NCI-H2107 treated with DMSO at 0.1 percent for 48 hours (cell line): ENCODE results near the gene MAML1.
A peak's percentile ranks its signal among the peaks of the same experiment; 100 is the strongest.
"Not testable (repeated sequence)": the region's sequence is repeated elsewhere in the genome, so short reads cannot be mapped to it uniquely, and the experiment has no call there.

Experiments
- DNase-seq: peaks from one replicate; lab custom pipeline; 2025; ENCODE audit not compliant: unreplicated experiment; lab: John Stamatoyannopoulos, UW

MAML1 gene

GRCh38 chr5:179732918-179733771, 523 bp downstream of the MAML1 start:
- no peak for DNase-seq

GRCh38 chr5:179733772-179734126, 1.1 kb downstream of the MAML1 start:
- no peak for DNase-seq

DNA sequence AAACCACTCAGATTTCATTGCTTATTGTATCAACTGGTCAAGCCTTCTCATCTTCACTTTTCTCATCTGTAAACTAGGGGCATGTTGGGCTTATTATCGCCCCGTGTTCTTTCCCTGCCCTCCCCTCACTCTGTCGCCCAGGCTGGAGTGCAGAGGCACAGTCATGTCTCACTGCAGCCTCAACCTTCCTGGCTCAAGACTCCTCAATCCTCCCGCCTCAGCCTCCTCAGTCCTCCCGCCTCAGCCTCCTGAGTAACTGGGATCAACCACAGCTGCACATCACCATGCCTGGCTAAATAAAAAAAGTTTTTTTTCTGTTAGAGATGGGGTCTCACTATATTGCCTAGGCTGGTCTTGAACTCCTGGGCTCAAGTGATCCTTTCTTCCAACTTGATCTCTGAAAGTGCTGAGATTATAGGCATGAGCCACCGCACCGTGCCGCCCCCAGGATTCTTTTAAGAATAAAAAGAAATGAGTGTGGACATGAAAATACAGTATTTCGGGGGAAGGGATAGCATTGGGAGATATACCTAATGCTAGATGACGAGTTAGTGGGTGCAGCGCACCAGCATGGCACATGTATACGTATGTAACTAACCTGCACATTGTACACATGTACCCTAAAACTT, 2.0 kb downstream of the MAML1 start:
- no peak for DNase-seq

- no peak for DNase-seq
Measured at GRCh38 chr5:179738742-179739141, 6.1 kb downstream of the MAML1 start.

- not testable (repeated sequence) for DNase-seq
Measured at GRCh38 chr5:179744106-179744505, 11.5 kb downstream of the MAML1 start.

DNA sequence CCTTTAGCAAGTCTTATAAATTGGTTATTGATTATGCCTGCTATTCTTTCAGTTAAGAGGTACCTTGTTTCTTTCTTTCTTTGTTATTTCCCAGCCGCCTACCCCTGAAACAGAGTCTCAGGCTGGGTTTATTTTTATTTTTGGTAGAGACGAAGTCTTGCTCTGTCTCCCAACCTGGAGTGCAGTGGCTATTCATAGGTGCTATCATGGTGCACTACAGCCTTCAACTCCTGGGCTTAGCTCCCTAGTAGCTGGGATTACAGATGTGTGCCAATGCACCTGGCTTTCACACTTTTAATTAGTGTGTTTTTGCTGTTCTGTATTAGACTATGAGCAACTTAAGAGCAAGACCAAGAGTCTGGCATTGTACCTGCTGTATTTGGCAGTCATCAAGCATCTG, 14.2 kb downstream of the MAML1 start:
- no peak for DNase-seq

DNA sequence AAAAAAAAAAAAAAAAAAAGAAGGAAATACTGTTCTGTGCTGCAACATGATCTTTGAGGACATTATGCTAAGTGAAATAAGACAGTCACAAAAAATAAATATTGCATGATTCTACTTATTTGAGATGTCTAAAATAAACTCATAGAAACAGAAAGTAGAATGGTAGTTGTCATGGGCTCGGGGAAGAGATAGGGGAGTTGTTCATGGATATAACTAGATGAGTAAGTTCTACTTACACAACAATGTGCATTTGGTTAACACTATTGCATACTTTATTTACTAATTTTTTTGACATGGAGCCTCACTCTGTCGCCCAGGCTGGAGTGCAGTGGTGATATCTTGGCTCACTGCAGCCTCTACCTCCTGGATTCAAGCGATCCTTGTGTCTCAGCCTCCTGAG, 15.2 kb downstream of the MAML1 start:
- DNase-seq, result no peak

GRCh38 chr5:179749857-179750508, 17.4 kb downstream of the MAML1 start:
- no peak for DNase-seq

- no peak for DNase-seq
Measured at GRCh38 chr5:179753971-179754370, 21.3 kb downstream of the MAML1 start.

- no peak for DNase-seq
Measured at GRCh38 chr5:179755022-179755421, 22.4 kb downstream of the MAML1 start.

GRCh38 chr5:179758955-179759354, 26.3 kb downstream of the MAML1 start:
- no peak for DNase-seq

GRCh38 chr5:179759581-179760551, 27.2 kb downstream of the MAML1 start:
- peak; percentile 12 for DNase-seq

DNA sequence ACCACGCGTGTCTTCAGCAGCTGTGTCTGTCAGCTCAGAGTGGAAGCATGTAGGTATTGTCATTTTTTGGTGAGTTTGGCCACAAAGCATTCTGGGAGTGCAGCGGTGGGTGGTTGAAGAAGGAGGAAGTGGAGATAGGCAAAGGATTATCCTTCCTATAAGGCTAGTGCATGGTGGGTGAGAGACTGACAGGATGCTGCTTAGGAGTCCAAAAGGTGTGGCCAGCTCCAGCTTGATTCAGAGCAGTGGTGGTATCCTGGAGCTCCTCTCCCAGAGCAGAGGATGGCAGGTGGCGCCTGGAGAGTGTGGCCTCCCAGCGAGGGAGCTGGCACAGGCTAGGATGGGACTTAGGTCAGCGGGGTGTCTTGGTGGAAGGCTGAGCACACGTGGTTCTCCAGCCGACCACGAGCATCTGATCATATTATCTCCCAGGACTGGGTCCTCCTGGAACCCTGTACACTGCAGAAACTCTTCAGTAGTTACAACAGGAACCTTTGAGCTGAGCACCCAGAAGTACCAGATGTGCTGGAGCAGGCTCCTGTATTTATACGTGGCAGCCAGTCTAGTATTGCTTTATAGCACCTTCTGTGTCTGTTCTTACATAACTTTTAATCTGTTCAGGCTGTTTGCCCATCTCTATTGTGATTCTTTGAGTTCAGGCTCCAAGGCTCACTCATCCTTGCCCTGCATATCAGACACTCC, 29.6 kb downstream of the MAML1 start:
- DNase-seq, result peak; percentile 43

- DNase-seq, result no peak
Measured at GRCh38 chr5:179762781-179763176, 30.2 kb downstream of the MAML1 start.

DNA sequence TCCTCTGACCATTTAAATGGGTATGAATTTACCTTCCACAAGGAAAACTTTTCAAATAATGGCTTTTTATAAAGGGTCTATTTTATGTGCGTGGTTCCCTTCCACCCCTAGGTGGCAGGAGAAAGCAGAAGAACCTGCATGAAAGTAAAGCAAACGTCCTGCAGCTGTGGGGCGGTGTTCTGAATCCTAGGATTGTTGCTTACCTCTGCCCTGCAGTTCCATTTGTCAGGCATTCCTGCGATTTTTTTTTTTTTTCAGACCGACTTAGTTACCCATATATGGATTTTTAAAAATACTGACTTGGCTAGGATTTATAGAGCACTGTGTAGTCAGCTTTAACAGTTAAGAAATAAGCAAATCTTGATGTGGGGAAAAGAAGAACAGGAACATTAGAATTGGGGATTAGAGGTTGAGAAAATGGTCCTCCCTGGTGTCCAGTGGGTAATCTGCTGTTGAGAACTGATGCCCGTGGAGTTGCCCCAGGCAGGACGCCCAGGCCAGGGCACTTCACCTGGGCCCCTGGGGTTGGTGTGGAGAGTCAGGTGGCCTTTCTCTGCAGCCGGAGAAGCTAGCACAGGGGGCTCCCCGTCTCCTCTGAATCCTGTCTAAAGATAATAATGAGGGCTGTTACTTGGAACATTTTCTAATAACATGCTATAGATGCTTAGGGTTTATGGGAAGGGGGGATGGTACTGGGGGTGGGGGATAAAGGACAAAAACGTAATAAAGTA, 30.8 kb downstream of the MAML1 start:
- DNase-seq, result no peak

DNA sequence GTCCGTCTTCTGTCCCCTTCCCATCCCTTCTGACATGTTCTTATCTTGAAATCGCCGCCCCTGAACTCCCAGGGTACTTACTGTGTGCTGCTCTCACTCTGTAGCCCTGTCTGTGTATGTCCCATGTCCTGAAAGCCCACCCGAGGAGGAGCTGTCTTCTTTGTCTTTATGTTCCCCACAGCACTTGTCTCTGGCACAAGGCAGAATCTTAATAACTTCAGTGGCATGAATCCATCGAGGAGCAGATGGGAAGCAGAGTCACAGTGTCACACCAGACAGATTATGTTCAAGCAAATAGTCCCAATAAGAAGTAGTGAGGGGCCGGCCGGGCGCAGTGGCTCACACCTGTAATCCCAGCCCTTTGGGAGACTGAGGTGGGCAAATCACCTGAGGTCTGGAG, 31.4 kb downstream of the MAML1 start:
- no peak for DNase-seq

- DNase-seq, result no peak
Measured at GRCh38 chr5:179765400-179765799, 32.8 kb downstream of the MAML1 start.

- no peak for DNase-seq
Measured at GRCh38 chr5:179766021-179766725, 33.6 kb downstream of the MAML1 start.
